DMS 273 (cell line): ENCODE data around the gene RFT1.
"Not testable (repeated sequence)": the region's sequence is repeated elsewhere in the genome, so short reads cannot be mapped to it uniquely, and the experiment has no call there.

Experiments used
- DNase-seq: peaks from one replicate; lab custom pipeline; 2025; ENCODE audit not compliant: unreplicated experiment; lab: John Stamatoyannopoulos, UW

RFT1 gene

GRCh38 chr3:53072653-53073552, 57.3 kb downstream of the RFT1 start:
- DNase-seq: peak; percentile 85

DNA sequence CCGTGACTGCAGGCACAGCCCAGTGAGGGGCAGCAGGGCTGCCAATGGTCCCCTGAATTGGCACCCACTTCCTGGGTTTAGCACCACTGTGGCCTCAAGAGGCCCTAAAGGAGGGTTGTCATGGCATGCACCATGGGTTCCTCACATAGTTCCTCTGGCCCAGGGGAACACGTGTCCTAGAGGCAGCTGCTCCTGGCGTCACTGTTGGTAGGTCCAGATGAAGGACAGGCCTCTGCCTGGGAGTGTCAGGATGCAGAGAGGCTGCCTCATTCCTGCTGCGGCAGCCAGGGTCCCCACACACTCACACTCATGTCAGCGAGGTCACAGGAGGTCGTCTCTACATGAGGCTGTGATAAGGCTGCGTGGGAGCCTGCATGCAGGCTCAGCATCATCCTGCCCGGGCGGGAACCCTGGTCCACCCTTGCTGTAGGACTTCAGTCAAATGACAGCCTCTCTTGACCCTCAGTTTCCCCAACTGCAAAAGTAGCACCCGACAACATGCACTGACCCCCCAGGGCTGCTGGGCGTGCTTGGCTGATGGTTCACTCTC, 58.3 kb downstream of the RFT1 start:
- DNase-seq: no peak

DNA sequence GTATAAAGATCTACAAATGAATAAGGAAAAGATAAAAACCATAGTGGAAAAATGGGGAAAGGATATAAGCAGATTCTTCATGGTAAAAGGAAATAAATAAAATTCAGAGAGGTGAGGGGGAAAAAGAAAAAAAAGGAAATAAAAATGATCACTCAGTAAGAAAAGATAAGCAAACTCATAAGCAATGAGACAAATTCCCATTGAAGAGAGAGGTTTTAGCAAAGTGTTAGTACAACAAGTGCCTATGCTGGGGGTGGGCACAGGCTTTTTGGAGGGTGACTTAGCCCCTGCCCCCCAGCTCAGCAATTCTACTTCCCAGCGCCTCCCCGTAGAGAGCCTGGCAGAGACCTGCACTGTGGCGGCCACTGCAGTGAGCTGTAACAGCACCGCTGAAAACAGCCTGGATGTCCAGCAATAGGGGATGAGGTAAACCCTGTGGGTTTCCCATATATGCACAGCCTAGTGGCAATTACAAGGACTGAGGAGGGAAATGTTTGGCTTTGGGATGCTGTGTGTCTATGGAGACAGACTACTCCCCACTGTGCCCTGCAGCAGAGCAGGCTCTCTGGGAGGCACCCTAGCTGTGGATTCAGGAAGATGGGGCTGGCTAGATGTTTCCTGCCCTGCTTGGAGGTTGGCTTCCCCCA, 60.7 kb downstream of the RFT1 start:
- DNase-seq: peak; percentile 20

GRCh38 chr3:53068176-53068575, 62.1 kb downstream of the RFT1 start:
- no peak for DNase-seq

DNA sequence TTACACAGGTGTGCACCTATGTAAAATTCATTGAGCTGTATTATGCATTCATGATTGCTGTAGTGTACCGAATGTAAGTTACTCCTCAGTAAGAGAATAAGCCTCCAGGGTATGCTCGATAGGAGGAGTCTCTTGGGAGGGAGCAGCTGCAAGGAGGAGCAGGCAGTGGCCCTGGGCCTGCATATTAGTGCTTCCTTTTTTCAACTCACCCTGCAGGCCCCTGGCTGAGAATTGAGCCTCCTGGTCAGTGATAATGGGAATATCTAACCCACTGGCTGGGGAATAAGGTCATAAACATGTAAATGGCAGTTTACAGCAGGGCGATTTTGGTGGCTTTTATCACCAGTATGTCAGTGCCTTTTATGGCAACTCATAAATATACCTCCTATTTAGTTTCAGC, 62.7 kb downstream of the RFT1 start:
- no peak for DNase-seq

DNA sequence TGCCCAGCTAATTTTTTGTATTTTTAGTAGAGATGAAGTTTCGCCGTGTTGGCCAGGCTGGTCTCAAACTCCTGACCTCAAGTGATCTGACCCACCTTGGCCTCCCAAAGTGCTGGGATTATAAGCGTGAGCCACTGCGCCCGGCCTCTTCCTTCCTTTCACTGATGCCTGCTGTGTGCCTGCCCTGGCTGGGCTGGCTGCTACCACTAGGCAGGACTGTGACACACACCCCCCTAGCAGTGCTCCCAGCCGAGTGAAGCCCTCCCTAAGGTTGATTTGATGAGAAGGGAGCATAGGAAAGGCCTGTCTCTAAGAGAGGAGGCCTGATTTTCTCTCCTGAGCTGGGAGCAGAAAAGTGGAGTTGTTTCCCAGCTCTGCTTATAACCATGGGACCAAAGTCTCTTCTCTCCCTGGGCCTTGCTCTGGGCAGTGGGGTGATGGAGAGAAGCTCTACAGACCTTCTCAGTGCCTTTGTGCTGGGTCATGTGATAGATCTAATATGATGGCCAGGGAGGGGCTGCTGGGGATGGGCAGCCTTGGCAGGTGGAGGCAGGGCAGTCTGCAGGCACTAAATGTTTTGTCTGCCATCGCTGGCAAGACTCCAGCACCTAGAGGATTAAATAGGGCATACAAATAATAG, 64.3 kb downstream of the RFT1 start:
- DNase-seq: peak; percentile 18

GRCh38 chr3:53062905-53063304, 67.3 kb downstream of the RFT1 start:
- DNase-seq: no peak

DNA sequence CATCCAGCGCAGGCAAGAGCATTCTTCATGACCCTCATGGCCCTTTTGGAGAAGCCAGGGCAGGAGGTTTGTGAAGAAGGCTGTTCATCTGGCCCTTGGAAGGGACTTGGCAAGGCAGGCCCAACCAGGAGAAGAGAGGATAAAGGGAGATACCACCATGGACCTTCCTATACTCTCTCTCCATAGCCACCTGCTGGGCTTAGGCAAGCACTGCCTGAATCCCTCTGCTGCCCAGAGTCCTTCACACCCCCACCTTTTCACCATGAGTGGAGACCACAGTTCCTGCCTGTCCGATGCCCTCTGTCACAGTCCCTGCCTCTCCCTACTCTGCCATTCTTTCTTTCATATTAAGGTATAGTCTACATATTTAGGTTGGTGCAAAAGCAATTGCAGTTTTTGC, 73.8 kb downstream of the RFT1 start:
- DNase-seq: peak; percentile 41

DNA sequence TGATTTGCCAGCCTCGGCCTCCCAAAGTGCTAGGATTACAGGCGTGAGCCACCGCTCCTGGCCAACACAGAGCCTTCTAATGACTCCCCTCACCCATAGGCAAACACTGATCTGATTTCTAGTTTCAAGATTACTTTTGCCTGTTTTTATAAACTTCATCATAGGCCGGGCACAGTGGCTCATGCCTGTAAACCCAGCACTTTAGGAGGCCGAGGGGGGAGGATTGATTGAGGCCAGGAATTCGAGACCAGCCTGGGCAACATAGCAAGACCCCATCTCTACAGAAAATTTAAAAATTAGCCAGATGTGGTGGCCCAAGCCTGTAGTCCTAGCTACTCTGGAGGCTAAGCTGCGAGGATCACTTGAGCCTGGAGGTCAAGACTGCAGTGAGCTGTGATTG, 76.0 kb downstream of the RFT1 start:
- DNase-seq: not testable (repeated sequence)

DNA sequence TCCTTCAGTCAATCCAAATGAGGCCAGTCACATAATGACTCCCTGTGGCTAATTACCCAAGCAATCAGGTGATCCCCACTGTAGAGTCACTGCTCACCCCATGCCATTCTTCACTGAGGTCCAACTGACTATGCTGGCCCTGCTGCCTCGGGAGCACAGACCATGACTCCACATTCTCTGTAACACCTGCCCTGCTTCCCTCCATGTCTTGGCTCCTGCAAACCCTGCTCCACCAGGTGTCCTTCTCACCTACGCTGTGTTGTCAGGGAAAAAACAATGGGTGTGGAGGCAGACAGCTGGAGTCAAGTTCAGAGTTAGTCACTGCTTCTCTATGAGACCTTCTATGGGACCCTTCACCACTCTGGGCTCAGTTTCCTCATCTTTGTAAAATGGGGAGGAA, 78.3 kb downstream of the RFT1 start:
- DNase-seq: no peak

- DNase-seq: no peak
Observed at GRCh38 chr3:53049987-53050386, 80.2 kb downstream of the RFT1 start.

- peak; percentile 78 for DNase-seq
Observed at GRCh38 chr3:53046171-53047170, 83.8 kb downstream of the RFT1 start.

DNA sequence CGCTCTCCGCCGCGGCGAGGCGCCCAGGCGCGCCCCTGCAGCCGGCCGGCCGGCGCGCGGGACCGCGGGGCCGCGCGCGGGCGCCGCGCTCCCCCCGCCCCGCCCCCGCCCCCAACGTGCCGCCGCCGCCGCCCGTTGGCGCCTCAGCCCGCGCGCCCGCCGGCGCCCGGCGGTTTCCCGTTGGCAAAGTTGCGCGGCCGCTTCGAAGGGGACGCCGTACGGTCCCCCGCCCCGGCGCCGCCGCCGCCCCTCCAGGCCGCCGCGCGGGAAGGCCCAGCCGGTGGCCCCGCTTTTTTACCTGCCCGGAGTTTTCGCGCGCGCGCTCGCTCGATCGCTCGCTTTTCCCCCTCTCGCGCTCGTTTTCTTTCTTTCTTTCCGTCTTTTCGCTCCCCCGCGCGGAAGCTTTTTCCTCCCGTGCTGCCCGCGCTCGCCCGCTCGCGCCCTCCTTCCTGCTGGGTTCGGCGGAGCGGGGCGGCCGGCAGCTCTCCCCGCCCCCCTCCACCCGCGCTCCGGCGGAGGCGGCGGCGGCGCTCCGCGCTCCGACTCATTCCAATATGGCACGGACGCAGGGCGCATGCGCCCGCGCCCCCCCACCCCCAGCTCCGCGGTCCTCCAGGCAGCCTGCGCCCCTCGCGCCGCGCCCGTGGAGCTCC, 84.6 kb downstream of the RFT1 start, which contains the start of gene SFMBT1:
Gene SFMBT1, minus strand, starts transcription at position 556 of the 653 bp plus-strand sequence. CDS start 76,945 bp downstream, outside the sequence.
- peak; percentile 84 for DNase-seq

GRCh38 chr3:53044711-53045517, 85.3 kb downstream of the RFT1 start:
- DNase-seq: peak; percentile 73

DNA sequence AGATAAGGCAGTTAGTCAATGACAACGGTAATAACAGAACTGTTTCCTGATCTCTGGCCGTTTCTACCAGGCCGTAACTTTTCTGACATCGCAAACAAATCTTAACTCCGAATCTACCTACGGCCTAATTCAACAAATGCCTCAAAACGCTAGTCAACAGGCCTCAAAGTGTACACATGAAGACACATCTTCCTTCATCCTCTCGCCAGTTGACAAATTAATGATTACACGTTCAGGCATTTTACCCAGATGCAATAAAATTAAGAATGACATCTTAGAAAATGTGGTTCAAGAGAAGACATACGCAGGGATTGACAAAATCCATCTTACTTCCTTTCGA, 85.9 kb downstream of the RFT1 start:
- DNase-seq: no peak

DNA sequence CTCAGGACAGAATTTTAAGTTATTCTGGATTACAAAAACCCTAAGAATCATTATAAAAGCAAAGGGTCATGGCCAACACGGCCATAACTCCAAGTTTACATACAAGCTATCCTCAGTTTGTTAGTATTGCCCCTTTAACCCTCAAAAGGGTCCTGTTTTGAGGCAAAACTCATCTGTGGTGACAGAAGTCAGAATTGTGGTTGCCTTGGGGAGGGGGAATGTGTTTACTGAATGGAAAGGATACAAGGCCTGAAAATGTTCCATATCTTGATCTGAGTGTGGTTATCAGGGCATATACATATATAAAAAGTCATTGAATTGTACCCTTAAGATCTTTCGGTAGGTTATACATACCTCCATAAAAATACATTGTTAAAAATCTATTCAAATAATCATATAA, 86.5 kb downstream of the RFT1 start:
- no peak for DNase-seq

GRCh38 chr3:53042651-53043050, 87.6 kb downstream of the RFT1 start:
- no peak for DNase-seq

DNA sequence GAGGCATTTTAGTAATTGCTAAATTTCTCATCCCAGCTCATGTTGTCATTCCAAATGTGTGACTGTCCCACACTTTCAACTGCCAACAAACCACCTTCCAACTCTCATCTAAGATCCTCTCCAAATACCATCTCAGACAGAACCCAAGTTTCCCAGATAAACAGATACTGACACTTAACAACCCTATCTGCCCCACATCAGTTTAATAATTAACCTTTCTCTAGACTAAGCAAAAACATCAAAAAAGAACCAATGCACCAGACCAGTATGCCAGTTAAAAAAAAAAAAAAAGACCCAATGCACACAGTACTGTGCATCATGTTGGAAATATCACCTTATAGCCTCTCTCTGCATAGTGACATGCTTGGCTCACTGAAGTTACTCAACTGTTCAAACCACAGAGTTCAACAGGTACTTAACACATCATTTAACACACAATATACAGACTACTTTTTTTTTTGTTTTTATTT, 89.8 kb downstream of the RFT1 start:
- DNase-seq: no peak

- no peak for DNase-seq
Observed at GRCh38 chr3:53039376-53039752, 90.9 kb downstream of the RFT1 start.
